BJ (cell line): ENCODE results near the gene METTL14. TPM values are rescaled to one million over a fixed set of nuclear protein-coding genes. Genes with fewer than 3 reads are reported as not detected.
A peak's percentile ranks its signal among the peaks of the same experiment; 100 is the strongest.

Experiments used
- CTCF ChIA-PET: fragments of 350-600 bp; formaldehyde crosslinking; extraction: SDS; loops from one replicate; lab custom pipeline; 2021; ENCODE audit warnings: antibody characterized with exemption, inconsistent platforms; lab: Yijun Ruan, JAX
- POLR2A ChIA-PET: fragments of 300-600 bp; sonication (Branson Sonifier 250); formaldehyde crosslinking; extraction: SDS; loops from one replicate; lab custom pipeline; 2021; ENCODE audit warnings: antibody characterized with exemption; lab: Charles Lee
- DNase-seq: peaks from one replicate; pipeline ENCODE4 v3.0.0-alpha.2; 2011; ENCODE audit warnings: low read depth
- H3K27me3 ChIP-seq: 2 replicates; pipeline ENCODE4 v1.6.0; 2011; ENCODE audit warnings: low read length; ENCODE audit not compliant: control insufficient read depth, insufficient read depth
- H3K36me3 ChIP-seq: 2 replicates; pipeline ENCODE4 v1.5.1; 2011; ENCODE audit warnings: low read length; ENCODE audit not compliant: control insufficient read depth, insufficient read depth
- H3K4me3 ChIP-seq: 2 replicates; pipeline ENCODE4 v1.5.1; 2011; ENCODE audit warnings: low read depth, mild to moderate bottlenecking, control low read depth, low read length
- CTCF ChIP-seq: IDR thresholded peaks from 2 replicates; pipeline ENCODE4 v1.5.1; 2011; ENCODE audit warnings: low read depth, mild to moderate bottlenecking, control low read depth, inconsistent platforms, low read length, moderate library complexity; ENCODE audit not compliant: insufficient read depth
- polyA plus RNA-seq: library from polyadenylated mRNA; depleted of rRNA; stranded (reverse); fragments of >200 nt; gene quantifications from 2 replicates; pipeline ENCODE4 v1.2.3, GENCODE V29; 2011

Gene METTL14
- polyA plus RNA-seq, 1 experiment, result 10.2 TPM

- H3K4me3 ChIP-seq, result no peak overlapping the region
- no peak for TF ChIP-seq CTCF
- no peaks in the 10 kb centered on the region for H3K36me3 ChIP-seq
- ChIA-PET CTCF (no interaction called here), POLR2A (no interaction called here)
- no peaks in the 10 kb centered on the region for H3K27me3 ChIP-seq
- DNase-seq, result no peak
Observed at GRCh38 chr4:118680808-118681207, 4.4 kb upstream of the METTL14 start.

GRCh38 chr4:118682928-118683327 is 2.3 kb upstream of the METTL14 start:
- ChIA-PET CTCF (interaction anchor here (0.8 to 1.0 kb wide), 3 partner anchors 10 to 284 kb away, joined by 3 to 4 read pairs (median 3); no protein-coding TSS in a partner anchor), POLR2A (no interaction called here)
- Histone ChIP-seq H3K36me3 (no peaks in the 10 kb centered on the region), H3K27me3 (no peaks in the 10 kb centered on the region), H3K4me3 (no peak overlapping the region)
- peak; percentile 3 for DNase-seq
- TF ChIP-seq CTCF, result peak; percentile 55

GRCh38 chr4:118683513-118683912 is 1.7 kb upstream of the METTL14 start:
- DNase-seq, result no peak
- ChIA-PET POLR2A (no interaction called here), CTCF (interaction anchor here (0.6 to 1.0 kb wide), 2 partner anchors 32 to 407 kb away, joined by 3 read pairs; no protein-coding TSS in a partner anchor)
- TF ChIP-seq CTCF, result no peak
- Histone ChIP-seq H3K27me3 (no peaks in the 10 kb centered on the region), H3K4me3 (no peak overlapping the region), H3K36me3 (no peaks in the 10 kb centered on the region)

GRCh38 chr4:118703118-118703517 is 17.9 kb downstream of the METTL14 start:
- H3K27me3 ChIP-seq, result no peaks in the 10 kb centered on the region
- POLR2A ChIA-PET, result no interaction called here
- H3K4me3 ChIP-seq, result no peak overlapping the region
- no peak for DNase-seq
- peaks cover 9% of the 10 kb centered on the region for H3K36me3 ChIP-seq
- TF ChIP-seq CTCF, result no peak
- CTCF ChIA-PET, result no interaction called here

GRCh38 chr4:118711052-118711451 is 25.9 kb downstream of the METTL14 start:
- ChIA-PET POLR2A (no interaction called here), CTCF (no interaction called here)
- Histone ChIP-seq H3K4me3 (no peak overlapping the region), H3K27me3 (no peaks in the 10 kb centered on the region), H3K36me3 (peaks cover 4% of the 10 kb centered on the region)
- DNase-seq, result no peak
- TF ChIP-seq CTCF, result no peak
